K562 (cell line): Measurements from ENCODE around the gene TRUB2. TPM values are rescaled to one million over a fixed set of nuclear protein-coding genes. Genes with fewer than 3 reads are reported as not detected.

Experiments used
- ATAC-seq: fragments of 200-7000 bp; cut with Tn5 transposase; 3 replicates; pipeline ENCODE4 v1.9.1; 2020; ENCODE audit warnings: moderate library complexity
- BruUV-seq: library from RNA; stranded (reverse); fragments of 400-500 nt; replicated peaks from 2 replicates; lab custom pipeline; 2021; lab: Mats Ljungman, UMichigan
- CTCF ChIA-PET: fragments of 300-600 bp; formaldehyde crosslinking; extraction: SDS; loops from one replicate; lab custom pipeline; 2021; ENCODE audit warnings: low intra/inter-chr PET ratio; lab: Yijun Ruan, JAX
- POLR2A ChIA-PET: fragments of 300-600, 350-650 bp; sonication (Branson Sonifier 250); formaldehyde crosslinking; extraction: SDS; loops from one replicate; lab custom pipeline; 2021; ENCODE audit warnings: antibody characterized with exemption, inconsistent platforms; lab: Yijun Ruan, JAX
- DNase-seq, 4 experiments: peaks; one replicate each; pipeline versions ENCODE4 v3.0.0 to v3.0.0-alpha.2; 2011 to 2018; ENCODE audit warnings: low spot score in 3 of 4, mixed read lengths in 3 of 4; ENCODE audit errors: extremely low read depth in 1 of 4
- FAIRE-seq: peaks from 2 replicates; lab custom pipeline; 2011; peaks lifted over from hg19 to GRCh38; lab: Jason Lieb, UNC
- H2AFZ ChIP-seq: 2 replicates; pipeline ENCODE4 v1.6.0; 2011; ENCODE audit warnings: low read depth, low read length, control low read depth, inconsistent platforms
- H3K27ac ChIP-seq: fragments of 200-600 bp; 3 replicates; pipeline ENCODE4 v1.8.0; 2011; ENCODE audit warnings: low read depth, mild to moderate bottlenecking, control low read depth, inconsistent platforms, low read length, moderate library complexity, mixed read lengths; ENCODE audit errors: extremely low read depth
- H3K27me3 ChIP-seq, 2 experiments: fragments of 300-600 bp in 1 of 2; 2 replicates in 1 of 2; 3 replicates in 1 of 2; pipeline versions ENCODE4 v1.6.0 to v1.8.0; 2011; ENCODE audit warnings: inconsistent platforms in 2 of 2, low read length in 2 of 2, mild to moderate bottlenecking in 1 of 2, mixed read lengths in 1 of 2, moderate library complexity in 1 of 2; ENCODE audit not compliant: control insufficient read depth in 2 of 2, insufficient read depth in 2 of 2
- H3K36me3 ChIP-seq: fragments of 300-600 bp; 3 replicates; pipeline ENCODE4 v1.8.0; 2011; ENCODE audit warnings: mild to moderate bottlenecking, low read length, inconsistent platforms; ENCODE audit not compliant: control insufficient read depth, insufficient read depth
- H3K4me1 ChIP-seq, 2 experiments: fragments of 200-600 bp in 1 of 2; replicated peaks in 1 of 2; 2 replicates in 1 of 2; 3 replicates in 1 of 2; pipeline versions ENCODE4 v1.5.1 to v1.8.0; 2011; ENCODE audit warnings: inconsistent platforms in 2 of 2, low read length in 2 of 2, mild to moderate bottlenecking in 1 of 2, mixed read lengths in 1 of 2, moderate library complexity in 1 of 2; ENCODE audit not compliant: control insufficient read depth in 2 of 2, insufficient read depth in 2 of 2
- H3K4me2 ChIP-seq: 2 replicates; pipeline ENCODE4 v1.6.1; 2011; ENCODE audit warnings: low read length, control low read depth, inconsistent platforms, mixed read lengths; ENCODE audit not compliant: insufficient read depth
- H3K4me3 ChIP-seq: fragments of 200-600 bp; sonication (generic), shearing (Covaris generic); 2 replicates; pipeline ENCODE4 v1.5.1; 2016; ENCODE audit warnings: control low read depth, inconsistent platforms
- H3K79me2 ChIP-seq: fragments of 200-600 bp; 3 replicates; pipeline ENCODE4 v1.8.0; 2011; ENCODE audit warnings: low read length, inconsistent platforms; ENCODE audit not compliant: control insufficient read depth, insufficient read depth
- H3K9ac ChIP-seq, 2 experiments: 2 replicates each; pipeline versions ENCODE4 v1.6.0 to v1.6.1; 2011; ENCODE audit warnings: low read depth in 2 of 2, low read length in 2 of 2, control low read depth in 1 of 2, inconsistent platforms in 1 of 2, mild to moderate bottlenecking in 1 of 2, mixed read lengths in 1 of 2; ENCODE audit not compliant: insufficient read depth in 1 of 2
- H3K9me1 ChIP-seq: one replicate; pipeline ENCODE4 v1.6.0; 2011; ENCODE audit warnings: inconsistent platforms, mild to moderate bottlenecking, low read length, moderate library complexity; ENCODE audit not compliant: control insufficient read depth, insufficient read depth
- H3K9me3 ChIP-seq: replicated peaks from 2 replicates; pipeline ENCODE4 v1.5.1; 2011; ENCODE audit warnings: low read depth, low read length, inconsistent platforms; ENCODE audit not compliant: control insufficient read depth, insufficient read depth
- H4K20me1 ChIP-seq: replicated peaks from 2 replicates; pipeline ENCODE4 v1.6.1; 2011; ENCODE audit warnings: low read length, inconsistent platforms, mixed read lengths; ENCODE audit not compliant: control insufficient read depth, insufficient read depth
- SRF ChIP-seq, 2 experiments: fragments of 250-450, 450-650 bp in 1 of 2; sonication (Bioruptor Pico) in 1 of 2; sonication (generic) in 1 of 2; formaldehyde crosslinking; IDR thresholded peaks; 2 replicates each; pipeline versions ENCODE4 v1.5.0 to v1.5.1; 2020 to 2022; ENCODE audit warnings: mild to moderate bottlenecking in 1 of 2, missing genetic modification reagents in 1 of 2
- WGBS: fragments of 100-300 bp; shearing (Covaris generic); methylation state at CpG from one replicate; pipeline ENCODE4 v1.1.6; 2016; ENCODE audit warnings: low coverage, mixed read lengths; ENCODE audit not compliant: insufficient coverage; ENCODE audit errors: missing lambda C conversion rate; 5-methylcytosine and 5-hydroxymethylcytosine counted together
- in situ Hi-C: fragments of 300-500 bp; cut with MboI; formaldehyde crosslinking; loops from 4 replicates; pipeline ENCODE4 v1.15.0; 2018; ENCODE audit warnings: inconsistent platforms, mixed read lengths
- intact Hi-C: fragments of 100-400 bp; cut with micrococcal nuclease; formaldehyde crosslinking; loops from 2 replicates; pipeline ENCODE4 v1.14.2; 2022
- polyA plus RNA-seq, 8 experiments: library from polyadenylated mRNA; depleted of rRNA in 4 of 8; stranded (reverse) in 5 of 8; unstranded in 3 of 8; fragments of >200 nt; fragmentation: Nextera tagmentation in 2 of 8; fragmentation: Illumina TruSeq in 1 of 8; extraction: Ambion mirVana in 2 of 8; extraction: Trizol in 1 of 8; gene quantifications; 2 replicates each; pipeline versions ENCODE4 v1.2.1 to v1.2.3, GENCODE V29; 2011 to 2014; ENCODE audit warnings: inconsistent platforms in 1 of 8, missing spikeins in 1 of 8
- total RNA-seq, 7 experiments: library from RNA; depleted of rRNA in 6 of 7; stranded (reverse); fragments of >200 nt in 6 of 7; fragmentation: Illumina TruSeq in 2 of 7; extraction: Trizol in 2 of 7; gene quantifications; 2 replicates each; pipeline versions ENCODE4 v1.2.1 to v1.2.3, GENCODE V29; 2011 to 2021; ENCODE audit warnings: low replicate concordance in 1 of 7
- TF ChIP-seq, protein P1 (sequence below): fragments of 250-450 bp; sonication (Bioruptor Pico); IDR thresholded peaks from 2 replicates; pipeline ENCODE4 v1.9.0; 2021; ENCODE audit warnings: mild to moderate bottlenecking, inconsistent platforms

Gene TRUB2
- total and polyA plus RNA-seq, 9 of the 15 experiments (the other 6 are each of a cell fraction or from before 2014, with no cell fraction given) = 9.3 to 110 (median 63.0) TPM

- Histone ChIP-seq H2AFZ (no peak overlapping the region), H4K20me1 (peaks cover 3% of the 10 kb centered on the region; the same call in 1 of the 2 replicates), H3K4me1 (peaks cover 12 to 17% of the 10 kb centered on the region in 2 experiments; a peak in 4 of 5 replicates), H3K27ac (no peak overlapping the region), H3K36me3 (peaks cover 77% of the 10 kb centered on the region), H3K27me3 (no peaks in the 10 kb centered on the region), H3K9me3 (no peaks in the 10 kb centered on the region), H3K9ac (no peak overlapping the region), H3K9me1 (peaks cover 11% of the 10 kb centered on the region), H3K4me3 (no peak overlapping the region), H3K79me2 (peaks cover 31% of the 10 kb centered on the region), H3K4me2 (no peak overlapping the region)
- POLR2A ChIA-PET = interaction anchor here (0.9 to 4.6 kb wide), 3 partner anchors 14 to 82 kb away, joined by 3 to 37 read pairs (median 3); no protein-coding TSS in a partner anchor
- no peak for TF ChIP-seq SRF (CRISPR knock-in tag; IDR thresholded peaks at IDR 0.05)
- TF ChIP-seq, protein P1, sequence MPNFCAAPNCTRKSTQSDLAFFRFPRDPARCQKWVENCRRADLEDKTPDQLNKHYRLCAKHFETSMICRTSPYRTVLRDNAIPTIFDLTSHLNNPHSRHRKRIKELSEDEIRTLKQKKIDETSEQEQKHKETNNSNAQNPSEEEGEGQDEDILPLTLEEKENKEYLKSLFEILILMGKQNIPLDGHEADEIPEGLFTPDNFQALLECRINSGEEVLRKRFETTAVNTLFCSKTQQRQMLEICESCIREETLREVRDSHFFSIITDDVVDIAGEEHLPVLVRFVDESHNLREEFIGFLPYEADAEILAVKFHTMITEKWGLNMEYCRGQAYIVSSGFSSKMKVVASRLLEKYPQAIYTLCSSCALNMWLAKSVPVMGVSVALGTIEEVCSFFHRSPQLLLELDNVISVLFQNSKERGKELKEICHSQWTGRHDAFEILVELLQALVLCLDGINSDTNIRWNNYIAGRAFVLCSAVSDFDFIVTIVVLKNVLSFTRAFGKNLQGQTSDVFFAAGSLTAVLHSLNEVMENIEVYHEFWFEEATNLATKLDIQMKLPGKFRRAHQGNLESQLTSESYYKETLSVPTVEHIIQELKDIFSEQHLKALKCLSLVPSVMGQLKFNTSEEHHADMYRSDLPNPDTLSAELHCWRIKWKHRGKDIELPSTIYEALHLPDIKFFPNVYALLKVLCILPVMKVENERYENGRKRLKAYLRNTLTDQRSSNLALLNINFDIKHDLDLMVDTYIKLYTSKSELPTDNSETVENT (CRISPR knock-in tag) = 0 out of 2 replicates have a peak, but pooled peaks have one; percentile 31
- DNase-seq = peak in 2 of 4 experiments; percentile 18 to 19
- BruUV-seq = no TSS peak
- WGBS = 82% methylated on average over 5 of the region's 5 CpGs
- intact Hi-C loops (loop anchor here (10.0 kb wide), 2 partner anchors 147 to 413 kb away; partner anchors contain the start of genes PTGES2 and SET), in situ Hi-C loops (no loop called here)
- FAIRE-seq = no peak
- ATAC-seq = no peak
- CTCF ChIA-PET = no interaction called here
These were observed 50.7 kb downstream of the TRUB2 start for GRCh38 chr9:128271512-128271911.
